SK-N-SH (cell line): ENCODE results near the gene PDIK1L. TPM values are rescaled to one million over a fixed set of nuclear protein-coding genes. Genes with fewer than 3 reads are reported as not detected.

Source experiments
- CTCF ChIA-PET: fragments of 300-600, 350-600 bp; formaldehyde crosslinking; extraction: SDS; loops from one replicate; lab custom pipeline; 2021; lab: Yijun Ruan, JAX
- POLR2A ChIA-PET: fragments of 350-600 bp; sonication (Branson Sonifier 250); formaldehyde crosslinking; extraction: SDS; loops from one replicate; lab custom pipeline; 2020; ENCODE audit warnings: antibody characterized with exemption, inconsistent platforms; lab: Yijun Ruan, JAX
- DNase-seq: peaks from one replicate; pipeline ENCODE4 v3.0.0; 2012
- H2AFZ ChIP-seq: fragments of 200-600 bp; sonication (generic); 2 replicates; pipeline ENCODE4 v1.8.1; 2016; ENCODE audit warnings: antibody characterized with exemption, mild to moderate bottlenecking, low read depth
- H3F3A ChIP-seq: fragments of 200-600 bp; sonication (generic); replicated peaks from 2 replicates; pipeline ENCODE3; 2016; ENCODE audit warnings: antibody characterized with exemption, mild to moderate bottlenecking; ENCODE audit not compliant: insufficient read depth
- H3K27ac ChIP-seq, 2 experiments: fragments of 200-500 bp in 1 of 2; fragments of 200-600 bp in 1 of 2; sonication (Bioruptor generic) in 1 of 2; sonication (generic), shearing (Covaris generic) in 1 of 2; 2 replicates each; pipeline versions ENCODE4 v1.5.1 to v1.6.1; 2014 to 2016; ENCODE audit warnings: low read depth in 2 of 2, inconsistent platforms in 1 of 2, low read length in 1 of 2, mild to moderate bottlenecking in 1 of 2, mixed read lengths in 1 of 2
- H3K27me3 ChIP-seq: fragments of 200-600 bp; sonication (generic), shearing (Covaris generic); 2 replicates; pipeline ENCODE4 v1.6.1; 2016; ENCODE audit warnings: mixed run types; ENCODE audit not compliant: insufficient read depth
- H3K36me3 ChIP-seq, 2 experiments: fragments of 200-500 bp in 1 of 2; fragments of 200-600 bp in 1 of 2; sonication (Bioruptor generic) in 1 of 2; sonication (generic) in 1 of 2; replicated peaks in 1 of 2; 2 replicates each; pipeline versions ENCODE3 to v1.5.1; 2014 to 2016; ENCODE audit warnings: low read length in 1 of 2, mild to moderate bottlenecking in 1 of 2; ENCODE audit not compliant: insufficient read depth in 2 of 2, control insufficient read depth in 1 of 2
- H3K4me1 ChIP-seq, 2 experiments: fragments of 200-500 bp in 1 of 2; fragments of 200-600 bp in 1 of 2; sonication (Bioruptor generic) in 1 of 2; sonication (generic), shearing (Covaris generic) in 1 of 2; 2 replicates each; pipeline versions ENCODE4 v1.5.1 to v1.6.1; 2014 to 2016; ENCODE audit warnings: low read depth in 1 of 2, low read length in 1 of 2, mixed run types in 1 of 2; ENCODE audit not compliant: insufficient read depth in 2 of 2, control insufficient read depth in 1 of 2
- H3K4me2 ChIP-seq: fragments of 200-600 bp; sonication (generic), shearing (Covaris generic); 2 replicates; pipeline ENCODE4 v1.6.1; 2017; ENCODE audit warnings: mixed run types
- H3K4me3 ChIP-seq, 2 experiments: fragments of 200-500 bp in 1 of 2; fragments of 200-600 bp in 1 of 2; sonication (Bioruptor generic) in 1 of 2; sonication (generic), shearing (Covaris generic) in 1 of 2; 2 replicates each; pipeline versions ENCODE4 v1.5.1 to v1.8.1; 2014 to 2016; ENCODE audit warnings: low read depth in 2 of 2, inconsistent platforms in 1 of 2, low read length in 1 of 2, mild to moderate bottlenecking in 1 of 2, mixed read lengths in 1 of 2, moderate library complexity in 1 of 2
- H3K79me2 ChIP-seq: fragments of 200-600 bp; sonication (generic); 2 replicates; pipeline ENCODE4 v1.8.1; 2017; ENCODE audit warnings: mild to moderate bottlenecking; ENCODE audit not compliant: insufficient read depth
- H3K9ac ChIP-seq: fragments of 200-600 bp; sonication (generic); 2 replicates; pipeline ENCODE4 v1.6.1; 2017; ENCODE audit warnings: mixed run types
- H3K9me2 ChIP-seq: fragments of 200-600 bp; sonication (generic); 2 replicates; pipeline ENCODE4 v1.6.1; 2017; ENCODE audit warnings: mixed run types
- H3K9me3 ChIP-seq: fragments of 200-600 bp; sonication (generic); 2 replicates; pipeline ENCODE4 v1.6.1; 2017; ENCODE audit warnings: mixed run types, mild to moderate bottlenecking, moderate library complexity
- H4K20me1 ChIP-seq: fragments of 200-600 bp; sonication (generic); 2 replicates; pipeline ENCODE4 v1.6.1; 2017; ENCODE audit warnings: mild to moderate bottlenecking, mixed run types; ENCODE audit not compliant: insufficient read depth
- CHD2 ChIP-seq: fragments of 150-350 bp; IDR thresholded peaks from 2 replicates; pipeline ENCODE4 v1.6.1; 2018; ENCODE audit warnings: low read length; ENCODE audit not compliant: partially characterized antibody
- EP300 ChIP-seq, 2 experiments: IDR thresholded peaks; 2 replicates each; pipeline versions ENCODE4 v1.4.0 to v1.6.1; 2012; ENCODE audit warnings: borderline replicate concordance in 1 of 2, low read depth in 1 of 2, low read length in 1 of 2
- EZH2phosphoT487 ChIP-seq: fragments of 200-600 bp; sonication (generic); IDR thresholded peaks from 2 replicates; pipeline ENCODE4 v1.6.1; 2017; ENCODE audit warnings: low read depth, mixed run types, mild to moderate bottlenecking, antibody characterized with exemption, moderate library complexity, borderline replicate concordance
- FOSL2 ChIP-seq: IDR thresholded peaks from 2 replicates; pipeline ENCODE4 v1.4.0; 2012; ENCODE audit warnings: low read depth, mild to moderate bottlenecking, moderate library complexity, borderline replicate concordance
- FOXJ3 ChIP-seq: sonication (generic); formaldehyde crosslinking; IDR thresholded peaks from 2 replicates; pipeline ENCODE4 v1.5.1; 2020; ENCODE audit warnings: mild to moderate bottlenecking, missing genetic modification reagents
- FOXM1 ChIP-seq: IDR thresholded peaks from 2 replicates; pipeline ENCODE4 v1.4.0; 2012; ENCODE audit warnings: low read depth, mild to moderate bottlenecking
- GATA2 ChIP-seq: sonication (generic); formaldehyde crosslinking; IDR thresholded peaks from 2 replicates; pipeline ENCODE4 v1.5.0; 2020; ENCODE audit warnings: mild to moderate bottlenecking, missing genetic modification reagents
- JUND ChIP-seq: IDR thresholded peaks from 2 replicates; pipeline ENCODE4 v1.4.0; 2012
- MXI1 ChIP-seq: IDR thresholded peaks from 2 replicates; pipeline ENCODE4 v1.6.1; 2012; ENCODE audit warnings: mild to moderate bottlenecking, low read depth, low read length, improper control_type of control experiment
- NFIC ChIP-seq: IDR thresholded peaks from 2 replicates; pipeline ENCODE4 v1.4.0; 2012; ENCODE audit warnings: borderline replicate concordance
- NRF1 ChIP-seq: IDR thresholded peaks from 2 replicates; pipeline ENCODE4 v1.6.1; 2012; ENCODE audit warnings: low read depth, mild to moderate bottlenecking, low read length
- POLR2AphosphoS5 ChIP-seq: IDR thresholded peaks from 2 replicates; pipeline ENCODE4 v1.6.1; 2012; ENCODE audit warnings: low read depth, low read length
- RXRA ChIP-seq: IDR thresholded peaks from 2 replicates; pipeline ENCODE4 v1.4.0; 2012; ENCODE audit warnings: low read depth, mild to moderate bottlenecking, borderline replicate concordance
- TCF12 ChIP-seq: IDR thresholded peaks from 2 replicates; pipeline ENCODE4 v1.4.0; 2012
- TEAD4 ChIP-seq: IDR thresholded peaks from 2 replicates; pipeline ENCODE4 v1.4.0; 2012; ENCODE audit warnings: mild to moderate bottlenecking, borderline replicate concordance; ENCODE audit not compliant: insufficient read depth
- YY1 ChIP-seq: IDR thresholded peaks from 2 replicates; pipeline ENCODE4 v1.4.0; 2012; ENCODE audit warnings: low read depth, mild to moderate bottlenecking
- WGBS: methylation state at CpG from one replicate; pipeline ENCODE4 v1.1.6; 2017; ENCODE audit warnings: low lambda C conversion rate; 5-methylcytosine and 5-hydroxymethylcytosine counted together
- polyA plus RNA-seq, 3 experiments: library from polyadenylated mRNA; depleted of rRNA; stranded (reverse); fragments of >200 nt; gene quantifications; 2 replicates each; pipeline ENCODE4 v1.2.3, GENCODE V29; 2012
- TF ChIP-seq, protein P1 (sequence below): fragments of 200-600 bp; sonication (generic); IDR thresholded peaks from 2 replicates; pipeline ENCODE4 v1.6.1; 2017; ENCODE audit warnings: antibody characterized with exemption, mild to moderate bottlenecking, moderate library complexity
- TF ChIP-seq, protein P2 (sequence below): IDR thresholded peaks from 2 replicates; pipeline ENCODE4; 2012

The PDIK1L gene
- polyA plus RNA-seq, 1 of the 3 experiments (the other 2 are of a cell fraction) = 1.2 TPM

DNA sequence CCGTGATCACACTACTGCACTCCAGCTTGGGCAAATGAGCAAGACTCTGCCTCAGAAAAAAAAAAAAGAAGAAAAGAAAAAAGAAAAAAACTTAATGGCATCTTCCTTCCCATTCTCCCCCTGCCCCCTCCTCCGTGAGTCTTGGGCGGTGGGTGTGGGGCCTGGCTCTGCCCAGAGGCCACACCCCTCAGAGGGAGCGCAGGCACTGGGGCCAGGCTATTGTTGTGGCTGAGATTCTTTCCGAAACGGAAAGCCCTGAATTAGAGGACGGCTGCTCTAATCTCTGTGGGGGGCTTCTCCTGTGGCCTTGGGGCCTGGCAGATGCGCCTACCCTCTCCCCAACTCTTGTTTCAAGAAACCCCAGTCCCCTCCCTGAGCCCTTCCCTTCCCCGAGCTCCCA, 43.1 kb downstream of the PDIK1L start:
- TF ChIP-seq MXI1 = no peak
- TF ChIP-seq FOXM1 = no peak
- TF ChIP-seq RXRA = no peak
- no peak for TF ChIP-seq YY1
- TF ChIP-seq JUND = no peak
- TF ChIP-seq TCF12 = no peak
- no peak for TF ChIP-seq GATA2 (CRISPR knock-in tag)
- no peak for TF ChIP-seq EP300 (IDR thresholded peaks at IDR 0.05; ENCODE audit: borderline replicate concordance in 1 of 2, low read depth in 1 of 2, low read length in 1 of 2)
- TF ChIP-seq TEAD4 = no peak
- no peak for TF ChIP-seq EZH2phosphoT487
- no peak for TF ChIP-seq POLR2AphosphoS5
- no peak for TF ChIP-seq NFIC
- no peak for TF ChIP-seq FOSL2
- no peak for TF ChIP-seq FOXJ3 (CRISPR knock-in tag)
- TF ChIP-seq, protein P1, sequence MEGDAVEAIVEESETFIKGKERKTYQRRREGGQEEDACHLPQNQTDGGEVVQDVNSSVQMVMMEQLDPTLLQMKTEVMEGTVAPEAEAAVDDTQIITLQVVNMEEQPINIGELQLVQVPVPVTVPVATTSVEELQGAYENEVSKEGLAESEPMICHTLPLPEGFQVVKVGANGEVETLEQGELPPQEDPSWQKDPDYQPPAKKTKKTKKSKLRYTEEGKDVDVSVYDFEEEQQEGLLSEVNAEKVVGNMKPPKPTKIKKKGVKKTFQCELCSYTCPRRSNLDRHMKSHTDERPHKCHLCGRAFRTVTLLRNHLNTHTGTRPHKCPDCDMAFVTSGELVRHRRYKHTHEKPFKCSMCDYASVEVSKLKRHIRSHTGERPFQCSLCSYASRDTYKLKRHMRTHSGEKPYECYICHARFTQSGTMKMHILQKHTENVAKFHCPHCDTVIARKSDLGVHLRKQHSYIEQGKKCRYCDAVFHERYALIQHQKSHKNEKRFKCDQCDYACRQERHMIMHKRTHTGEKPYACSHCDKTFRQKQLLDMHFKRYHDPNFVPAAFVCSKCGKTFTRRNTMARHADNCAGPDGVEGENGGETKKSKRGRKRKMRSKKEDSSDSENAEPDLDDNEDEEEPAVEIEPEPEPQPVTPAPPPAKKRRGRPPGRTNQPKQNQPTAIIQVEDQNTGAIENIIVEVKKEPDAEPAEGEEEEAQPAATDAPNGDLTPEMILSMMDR = no peak
- no peak for TF ChIP-seq CHD2
- TF ChIP-seq, protein P2, sequence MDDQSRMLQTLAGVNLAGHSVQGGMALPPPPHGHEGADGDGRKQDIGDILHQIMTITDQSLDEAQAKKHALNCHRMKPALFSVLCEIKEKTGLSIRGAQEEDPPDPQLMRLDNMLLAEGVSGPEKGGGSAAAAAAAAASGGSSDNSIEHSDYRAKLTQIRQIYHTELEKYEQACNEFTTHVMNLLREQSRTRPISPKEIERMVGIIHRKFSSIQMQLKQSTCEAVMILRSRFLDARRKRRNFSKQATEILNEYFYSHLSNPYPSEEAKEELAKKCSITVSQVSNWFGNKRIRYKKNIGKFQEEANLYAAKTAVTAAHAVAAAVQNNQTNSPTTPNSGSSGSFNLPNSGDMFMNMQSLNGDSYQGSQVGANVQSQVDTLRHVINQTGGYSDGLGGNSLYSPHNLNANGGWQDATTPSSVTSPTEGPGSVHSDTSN = no peak
- TF ChIP-seq NRF1 = no peak
- TF ChIP-seq, all 33 proteins: peak for 0
- Histone ChIP-seq H3K4me1 (peaks cover 6 to 30% of the 10 kb centered on the region in 2 experiments; a peak in 1 of 4 replicates), H3K9me3 (no peaks in the 10 kb centered on the region), H3K4me2 (no peak overlapping the region), H3K9me2 (no peaks in the 10 kb centered on the region), H3K9ac (no peak overlapping the region), H2AFZ (no peak overlapping the region), H3K4me3 (no peak overlapping the region), H3K27ac (no peak overlapping the region), H3F3A (no peaks in the 10 kb centered on the region), H3K36me3 (no peaks in the 10 kb centered on the region), H3K79me2 (no peaks in the 10 kb centered on the region), H3K27me3 (peaks cover 5% of the 10 kb centered on the region; the same call in 1 of the 2 replicates), H4K20me1 (no peaks in the 10 kb centered on the region)
- POLR2A ChIA-PET = no interaction called here
- CTCF ChIA-PET = interaction anchor here (1.2 to 13.7 kb wide), 4 partner anchors 8 to 118 kb away, joined by 4 to 131 read pairs (median 12); no protein-coding TSS in a partner anchor
- DNase-seq = no peak
- WGBS = 91% methylated on average over 7 of the region's 9 CpGs
